Cardiac septum (tissue), 1 donor: ENCODE data around the gene CAPN10. TPM values are rescaled to one million over a fixed set of nuclear protein-coding genes. Genes with fewer than 3 reads are reported as not detected.
A peak's percentile ranks its signal among the peaks of the same experiment; 100 is the strongest.

Experiments
- DNase-seq: peaks from one replicate; pipeline ENCODE4 v3.0.0-alpha.2; 2020; ENCODE audit warnings: low spot score
- intact Hi-C: fragments of 100-400 bp; cut with DNase I; formaldehyde crosslinking; loops from one replicate; pipeline ENCODE4 v1.14.0; 2022
- total RNA-seq: library from RNA; stranded (reverse); fragmentation: NEBNext Ultra II Directional; extraction: Animal tissue kit (Norgen Biotek cat#: 25700); gene quantifications from one replicate; pipeline ENCODE4 v1.2.1, GENCODE V29; 2021
- donor health status: DM: no; HTN: no; CAD: no.

The CAPN10 gene
- total RNA-seq, 1 donor from 2014 or later: 24.3 TPM

DNA sequence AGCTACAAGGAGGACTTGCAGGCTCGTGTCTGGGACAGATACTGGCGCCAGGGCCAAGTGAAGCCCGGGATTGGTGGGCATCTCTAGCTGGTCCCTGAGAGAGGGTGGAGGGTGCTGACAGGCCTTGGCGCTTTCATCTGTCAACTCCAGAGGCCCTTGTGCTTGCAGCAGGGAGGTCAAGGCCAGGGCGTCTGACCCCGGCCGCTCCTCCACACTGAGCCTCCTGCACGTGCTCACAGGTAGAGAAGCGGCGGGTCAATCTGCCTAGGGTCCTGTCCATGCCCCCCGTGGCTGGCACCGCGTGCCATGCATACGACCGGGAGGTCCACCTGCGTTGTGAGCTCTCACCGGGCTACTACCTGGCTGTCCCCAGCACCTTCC lies 9.5 kb downstream of the CAPN10 start:
- intact Hi-C loops: no loop called here
- peak; percentile 71 for DNase-seq

DNA sequence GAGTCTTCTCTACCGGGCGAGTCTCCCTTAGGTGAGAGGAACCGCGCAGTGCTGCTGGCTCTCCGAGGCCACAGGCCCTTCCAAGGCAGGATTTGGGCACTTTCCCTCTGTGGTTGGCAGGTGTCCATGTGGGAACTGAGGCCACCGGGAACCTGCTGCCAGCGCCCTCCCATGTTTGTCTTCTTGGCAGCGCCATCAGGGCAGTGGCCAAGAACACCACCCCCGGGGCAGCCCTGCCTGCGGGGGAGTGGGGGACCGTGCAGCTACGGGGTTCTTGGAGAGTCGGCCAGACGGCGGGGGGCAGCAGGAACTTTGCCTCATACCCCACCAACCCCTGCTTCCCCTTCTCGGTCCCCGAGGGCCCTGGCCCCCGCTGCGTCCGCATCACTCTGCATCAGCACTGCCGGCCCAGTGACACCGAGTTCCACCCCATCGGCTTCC lies 10.0 kb downstream of the CAPN10 start:
- intact Hi-C loops: no loop called here
- peak; percentile 89 for DNase-seq

- peak; percentile 65 for DNase-seq
- intact Hi-C loops: no loop called here
Measured at GRCh38 chr2:240597054-240597418, 10.5 kb downstream of the CAPN10 start.

DNA sequence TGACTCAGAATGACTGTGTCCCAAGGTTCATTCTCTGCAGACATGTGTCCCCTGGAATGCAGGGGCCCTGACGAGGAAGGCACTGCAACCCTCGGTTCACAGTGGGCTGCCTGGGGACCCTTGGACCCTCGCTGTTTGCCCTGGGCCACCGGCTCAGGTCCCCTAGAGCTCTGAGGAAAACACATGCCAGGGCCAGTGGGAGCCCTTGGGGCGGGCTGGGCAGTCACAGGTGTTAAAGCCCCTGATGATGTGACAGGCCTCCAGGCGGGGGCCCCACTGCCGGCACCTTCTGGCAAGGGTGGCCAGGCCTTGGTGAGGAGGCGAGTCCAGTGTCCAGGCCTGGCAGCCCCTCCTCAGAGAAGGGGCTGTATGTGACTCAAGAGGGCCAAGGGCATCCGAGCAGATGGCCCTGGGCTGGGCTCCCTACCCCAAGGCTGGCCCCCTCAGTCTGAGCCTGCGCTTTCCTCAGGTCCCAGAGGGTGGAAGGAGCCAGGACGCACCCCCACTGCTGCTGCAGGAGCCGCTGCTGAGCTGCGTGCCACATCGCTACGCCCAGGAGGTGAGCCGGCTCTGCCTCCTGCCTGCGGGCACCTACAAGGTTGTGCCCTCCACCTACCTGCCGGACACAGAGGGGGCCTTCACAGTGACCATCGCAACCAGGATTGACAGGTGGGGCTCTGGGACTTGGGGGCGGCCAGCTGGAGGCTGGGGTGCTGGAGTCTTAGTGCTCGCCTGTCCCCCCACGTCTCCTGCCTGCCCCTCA lies 11.1 kb downstream of the CAPN10 start:
- DNase-seq: peak; percentile 71
- intact Hi-C loops: no loop called here

DNA sequence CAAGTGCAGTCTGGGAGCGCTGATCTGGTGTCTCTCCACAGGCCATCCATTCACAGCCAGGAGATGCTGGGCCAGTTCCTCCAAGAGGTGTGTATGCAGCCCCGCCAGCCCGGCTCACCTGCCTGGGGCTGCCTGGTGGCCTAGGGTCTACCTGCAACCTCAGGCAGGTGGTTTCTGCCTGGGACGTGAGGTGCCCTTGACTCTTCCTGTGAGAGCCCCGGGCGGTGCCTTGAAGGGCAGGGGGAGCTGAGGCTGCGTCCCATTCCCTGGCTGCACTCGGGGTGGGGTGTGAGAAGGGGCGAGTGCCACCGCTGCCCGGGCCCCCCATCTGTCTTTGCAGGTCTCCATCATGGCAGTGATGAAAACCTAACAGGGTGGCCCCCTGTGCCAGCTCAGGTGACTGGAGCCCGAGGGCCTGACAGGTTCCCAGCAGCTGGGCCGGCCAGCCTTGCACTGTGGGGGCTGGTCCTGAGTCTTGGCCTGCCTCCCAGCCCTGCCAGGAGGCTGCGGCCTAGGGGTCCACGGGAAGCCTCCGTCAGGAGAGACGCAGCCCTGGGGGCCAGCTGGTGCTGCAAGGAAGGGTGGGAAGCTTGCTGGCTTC lies 11.9 kb downstream of the CAPN10 start:
- DNase-seq: peak; percentile 62
- intact Hi-C loops: no loop called here

- peak; percentile 68 for DNase-seq
- intact Hi-C loops: no loop called here
Measured at GRCh38 chr2:240599141-240599583, 12.6 kb downstream of the CAPN10 start.

DNA sequence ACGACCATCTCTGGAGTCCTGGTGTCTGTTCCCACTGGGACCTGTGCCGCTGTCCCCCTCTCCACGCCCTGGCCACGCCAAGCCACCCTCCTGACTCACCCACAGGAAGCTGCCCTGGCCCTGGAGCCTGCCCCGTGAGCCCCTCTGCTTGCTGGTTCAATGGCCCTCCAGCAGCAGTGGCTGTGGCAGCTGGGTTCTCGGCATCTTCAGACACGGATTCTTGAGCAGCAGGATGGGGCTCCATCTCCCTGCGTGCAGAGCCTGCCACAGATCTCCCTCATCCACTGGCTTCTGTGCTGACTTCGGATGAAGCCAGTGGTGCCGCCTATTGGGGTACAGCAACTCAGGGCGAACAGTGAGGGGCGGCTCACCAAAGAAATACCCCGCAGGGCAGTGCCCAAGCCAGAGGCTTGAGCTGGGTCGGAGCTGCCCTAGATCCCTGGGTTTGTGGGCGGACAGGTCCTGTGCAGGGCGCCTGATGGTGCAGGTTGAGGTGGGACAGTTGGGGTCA lies 14.0 kb downstream of the CAPN10 start:
- intact Hi-C loops: loop anchor here (10.0 kb wide), 1 partner anchor 234 kb away; no protein-coding TSS in a partner anchor
- peak; percentile 56 for DNase-seq

DNA sequence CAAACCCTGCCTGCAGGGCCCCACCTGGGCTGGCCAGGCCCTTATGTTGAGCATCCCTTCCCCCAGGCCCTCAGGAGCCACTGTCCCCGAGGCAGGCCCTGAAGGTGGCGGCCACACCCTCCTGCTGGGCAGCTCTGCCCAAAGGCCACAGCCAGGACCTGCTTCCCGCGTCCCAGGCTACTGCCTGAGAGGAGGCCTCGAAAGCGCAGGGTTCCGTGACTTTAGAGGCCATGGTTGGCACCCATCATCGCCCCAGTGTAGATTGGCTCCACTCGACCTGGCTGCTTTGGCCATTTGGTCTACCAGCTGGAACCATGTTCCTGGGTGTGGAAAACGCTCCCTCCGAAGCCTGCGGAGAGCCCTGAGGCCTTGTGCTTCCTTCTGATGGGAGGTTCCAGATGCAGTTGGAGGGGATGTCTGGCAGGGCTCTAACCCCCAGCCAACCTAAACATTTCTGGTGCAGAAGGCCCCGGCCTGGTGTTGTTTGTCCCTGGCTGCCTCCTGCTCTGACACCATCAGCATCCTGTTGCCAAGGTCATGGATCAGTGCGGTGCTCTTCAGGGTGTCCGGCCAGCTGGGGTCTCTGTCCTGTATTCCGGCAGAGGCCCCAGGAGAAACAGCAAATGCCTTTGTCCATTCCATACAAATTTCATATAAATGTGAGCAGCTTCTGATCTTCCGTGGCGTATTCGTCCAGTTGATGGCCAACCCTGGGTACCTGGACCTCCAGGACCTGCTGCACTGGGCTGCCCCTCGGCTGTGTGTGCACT lies 14.7 kb downstream of the CAPN10 start:
- intact Hi-C loops: loop anchor here (10.0 kb wide), 1 partner anchor 234 kb away; no protein-coding TSS in a partner anchor
- DNase-seq: peak; percentile 67

GRCh38 chr2:240601831-240602160 lies 15.3 kb downstream of the CAPN10 start:
- intact Hi-C loops: loop anchor here (10.0 kb wide), 1 partner anchor 233 kb away; no protein-coding TSS in a partner anchor
- peak; percentile 69 for DNase-seq

- peak; percentile 70 for DNase-seq
- intact Hi-C loops: loop anchor here (10.0 kb wide), 1 partner anchor 232 kb away; no protein-coding TSS in a partner anchor
Measured at GRCh38 chr2:240602266-240603050, 15.9 kb downstream of the CAPN10 start.

DNA sequence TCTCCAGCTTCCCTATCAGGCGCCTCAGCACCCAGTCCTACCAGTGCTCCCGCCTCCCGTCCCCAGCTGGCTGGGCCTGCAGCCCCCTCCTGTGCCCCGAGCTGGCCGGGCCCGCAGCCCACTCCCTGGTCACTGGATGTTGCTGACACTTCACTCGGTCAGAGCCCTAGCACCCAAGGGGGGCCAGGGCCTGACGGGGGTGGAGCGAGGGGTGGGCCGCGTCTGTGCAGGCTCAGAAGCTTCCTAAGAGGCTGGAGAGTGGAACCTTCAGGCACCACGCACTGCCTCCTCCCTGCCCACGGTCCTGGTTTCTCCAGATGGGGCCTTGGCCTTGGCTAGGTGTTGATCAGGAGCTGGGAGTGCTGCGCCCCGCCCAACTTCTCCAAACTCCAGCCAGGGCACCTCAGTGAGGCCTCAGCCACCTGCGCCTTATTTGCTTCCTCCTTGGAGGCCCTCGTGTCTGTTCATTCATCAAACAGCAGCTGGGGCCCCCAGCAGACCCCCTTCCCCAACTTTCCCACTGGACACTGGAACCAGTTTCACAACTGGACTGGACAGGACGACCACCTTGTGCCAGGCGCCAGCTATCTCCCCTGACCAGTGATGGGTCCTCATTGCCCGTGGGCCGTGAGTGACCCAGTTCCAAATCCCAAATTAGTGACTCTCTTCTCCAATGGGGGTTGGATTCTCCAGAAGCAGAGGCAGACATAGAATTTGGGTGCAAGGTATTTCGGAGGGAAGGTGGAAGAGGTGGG lies 16.7 kb downstream of the CAPN10 start:
- intact Hi-C loops: loop anchor here (10.0 kb wide), 1 partner anchor 232 kb away; no protein-coding TSS in a partner anchor
- peak; percentile 56 for DNase-seq

DNA sequence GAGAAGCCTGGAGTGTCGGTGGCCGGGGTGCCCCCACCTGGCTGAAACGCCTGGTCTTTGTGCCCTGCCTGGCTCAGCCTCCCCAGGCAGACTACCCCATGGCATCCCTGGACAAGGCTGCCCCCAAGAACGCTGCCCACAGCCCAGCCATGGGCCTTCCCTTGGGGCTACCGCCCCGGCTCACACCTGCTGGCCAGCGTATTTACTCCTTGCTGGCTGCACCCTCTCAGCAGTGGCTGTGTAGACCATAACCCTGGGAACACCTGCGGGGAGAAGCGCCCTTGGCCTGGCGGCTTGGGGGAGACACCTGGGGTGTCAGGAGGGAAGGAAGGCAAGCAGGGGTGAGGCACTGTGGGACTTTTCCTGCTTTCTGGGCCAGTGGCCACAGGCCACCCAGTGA lies 17.3 kb downstream of the CAPN10 start:
- intact Hi-C loops: loop anchor here (10.0 kb wide), 1 partner anchor 231 kb away; no protein-coding TSS in a partner anchor
- DNase-seq: peak; percentile 68

DNA sequence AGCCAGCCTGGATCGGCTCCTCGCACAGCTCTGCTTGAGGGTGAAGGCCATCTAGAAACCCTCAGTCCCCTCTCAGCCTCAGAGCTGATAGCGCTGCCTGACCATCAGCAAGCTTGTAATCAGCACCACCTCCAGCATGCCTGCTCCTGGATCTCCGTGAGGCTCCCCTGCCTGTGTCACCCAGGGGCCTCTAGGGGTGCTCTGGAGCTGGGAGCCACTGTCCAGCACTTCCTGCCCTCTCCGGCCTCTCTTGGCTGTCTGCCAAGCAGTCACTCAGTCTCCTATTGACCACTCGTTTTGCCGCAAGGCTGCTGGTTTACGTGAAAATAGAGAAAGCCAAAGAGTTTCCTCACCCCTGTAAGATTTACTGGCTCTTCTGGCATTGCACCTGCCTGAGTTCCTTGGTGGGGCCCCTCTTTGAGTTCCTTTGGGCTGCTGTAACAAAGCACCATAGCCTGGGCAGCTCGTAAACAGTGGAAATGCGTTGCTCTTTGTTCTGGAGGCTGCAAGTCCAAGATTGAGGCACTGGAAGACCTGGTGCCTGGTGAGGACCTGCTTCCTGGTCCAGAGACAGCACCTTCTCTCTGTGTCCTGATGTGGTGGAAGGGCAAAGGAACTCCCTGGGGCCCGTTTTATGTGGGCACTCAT lies 17.9 kb downstream of the CAPN10 start:
- peak; percentile 85 for DNase-seq
- intact Hi-C loops: loop anchor here (10.0 kb wide), 1 partner anchor 230 kb away; no protein-coding TSS in a partner anchor

DNA sequence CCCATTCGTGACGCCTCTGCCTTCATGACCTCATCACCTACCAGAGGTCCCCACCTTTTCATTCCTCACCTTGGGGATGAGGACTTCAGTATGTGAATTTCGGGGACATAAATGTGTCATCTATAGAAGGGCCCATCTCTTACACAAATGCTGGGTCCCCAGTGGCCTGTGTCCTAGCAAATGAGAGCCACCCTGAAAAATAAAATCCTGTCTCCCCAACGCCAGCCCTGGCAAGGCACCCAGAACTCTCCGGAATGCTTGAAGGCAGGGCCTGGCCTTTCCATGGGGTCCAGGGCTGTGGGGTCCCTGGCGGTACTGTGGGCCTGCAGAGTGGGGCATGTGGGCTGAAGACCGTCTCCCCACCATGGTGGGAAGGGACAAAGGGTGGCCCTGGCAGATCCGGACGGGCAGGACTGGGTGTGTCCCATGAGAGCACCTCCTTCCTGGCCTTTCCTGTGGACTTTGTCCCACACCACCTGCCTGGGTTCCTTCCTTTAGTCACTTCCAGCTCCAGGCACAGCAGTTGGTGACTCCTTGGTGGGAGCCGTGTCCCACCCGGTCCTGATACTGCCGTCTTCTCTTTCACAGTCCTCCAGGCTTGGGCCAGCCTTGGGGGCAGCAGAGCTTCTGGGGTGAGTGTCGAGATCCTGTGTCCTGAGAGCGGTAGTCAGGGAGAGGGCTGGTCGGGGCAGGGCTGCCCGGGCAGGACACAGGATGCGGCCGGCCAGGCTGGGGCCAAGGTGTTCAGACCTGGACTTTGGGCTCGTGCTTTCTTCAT lies 18.6 kb downstream of the CAPN10 start:
- intact Hi-C loops: loop anchor here (10.0 kb wide), 1 partner anchor 230 kb away; no protein-coding TSS in a partner anchor
- peak; percentile 71 for DNase-seq

DNA sequence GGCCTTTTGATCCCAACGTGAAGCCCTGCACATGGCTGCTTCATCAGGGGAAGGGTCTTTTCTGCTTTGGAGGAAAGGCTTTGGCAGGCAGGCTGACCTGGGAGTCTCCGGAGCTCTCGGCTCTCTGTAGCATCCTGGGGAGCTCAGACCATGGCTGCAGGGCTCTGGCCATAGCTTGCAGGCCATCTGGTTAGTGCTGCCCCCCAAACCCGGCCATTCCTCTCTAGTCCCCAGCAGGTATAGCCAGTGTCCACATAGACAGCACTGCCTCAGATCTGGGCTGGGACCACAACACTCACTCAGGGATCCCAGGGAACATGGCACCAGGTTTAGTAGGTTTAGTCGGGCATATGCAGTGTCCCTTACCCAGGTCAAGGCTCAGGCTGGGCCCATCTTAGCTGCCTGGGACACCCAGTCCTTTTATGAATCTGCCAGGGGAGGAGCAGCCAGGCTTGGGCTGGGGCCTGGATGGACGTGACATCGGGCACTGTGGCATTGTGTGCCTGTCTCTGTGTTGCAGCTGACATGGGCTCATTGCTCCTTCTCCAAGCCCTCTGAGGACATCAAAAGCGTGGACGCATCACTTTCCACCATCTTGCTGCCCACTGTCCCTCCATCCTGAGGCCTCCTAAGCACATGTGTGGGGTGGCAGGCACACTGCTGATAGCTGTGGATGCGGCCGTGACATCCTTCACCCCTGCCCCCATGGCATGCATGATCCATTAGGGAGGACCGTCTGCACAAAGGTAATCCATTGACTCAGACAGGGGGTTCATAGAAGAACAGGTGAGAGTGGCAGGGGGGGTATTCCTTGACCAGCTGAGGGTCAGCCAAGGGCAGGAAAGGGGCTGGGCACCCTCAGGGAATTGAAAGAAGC lies 19.6 kb downstream of the CAPN10 start:
- peak; percentile 58 for DNase-seq
- intact Hi-C loops: loop anchor here (10.0 kb wide), 1 partner anchor 229 kb away; no protein-coding TSS in a partner anchor

GRCh38 chr2:240611601-240612210 lies 25.2 kb downstream of the CAPN10 start:
- intact Hi-C loops: no loop called here

More at GRCh38 chr2:240611601-240612210, 25.2 kb downstream of the CAPN10 start:
- peak; percentile 63 for DNase-seq
